Measurements from ENCODE around the gene LAPTM4A.

DNA sequence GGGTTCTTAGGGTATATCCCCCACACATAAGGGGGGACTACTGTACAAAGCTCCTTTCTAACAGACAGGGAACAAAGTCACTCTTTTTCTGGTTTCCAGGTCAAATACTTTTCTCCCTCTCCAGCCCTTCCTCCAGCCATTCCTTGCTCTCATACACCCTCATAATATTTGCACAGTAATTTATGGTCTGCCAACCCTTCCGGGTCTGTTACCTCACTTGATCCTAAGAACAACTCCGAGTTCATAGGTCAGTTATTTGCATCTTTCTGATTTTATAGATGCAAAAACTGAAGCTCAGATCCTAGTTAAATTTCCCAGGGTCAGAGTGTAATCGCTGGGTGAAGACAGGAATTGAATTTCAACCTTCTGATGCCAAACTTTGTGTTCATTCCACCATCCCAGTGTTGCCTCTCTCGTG is 24.2 kb downstream of the LAPTM4A start:
- TF ChIP-seq, protein P1, sequence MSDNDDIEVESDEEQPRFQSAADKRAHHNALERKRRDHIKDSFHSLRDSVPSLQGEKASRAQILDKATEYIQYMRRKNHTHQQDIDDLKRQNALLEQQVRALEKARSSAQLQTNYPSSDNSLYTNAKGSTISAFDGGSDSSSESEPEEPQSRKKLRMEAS (IDR thresholded peaks at IDR 0.05), result no peak
- TF ChIP-seq RAD21 (IDR thresholded peaks at IDR 0.05; ENCODE audit: low read depth), result no peak
- TF ChIP-seq ZBTB7A (IDR thresholded peaks at IDR 0.05; ENCODE audit: low read depth), result no peak

All from Ishikawa (cell line).